K562 (cell line): ENCODE measurements around the gene GPR42. TPM values are rescaled to one million over a fixed set of nuclear protein-coding genes. Genes with fewer than 3 reads are reported as not detected.
A peak's percentile ranks its signal among the peaks of the same experiment; 100 is the strongest.

Source experiments
- ATAC-seq: fragments of 200-7000 bp; cut with Tn5 transposase; 3 replicates; pipeline ENCODE4 v1.9.1; 2020; ENCODE audit warnings: moderate library complexity
- BruUV-seq: library from RNA; stranded (reverse); fragments of 400-500 nt; replicated peaks from 2 replicates; lab custom pipeline; 2021; lab: Mats Ljungman, UMichigan
- CTCF ChIA-PET: fragments of 300-600 bp; formaldehyde crosslinking; extraction: SDS; loops from one replicate; lab custom pipeline; 2021; ENCODE audit warnings: low intra/inter-chr PET ratio; lab: Yijun Ruan, JAX
- POLR2A ChIA-PET: fragments of 300-600, 350-650 bp; sonication (Branson Sonifier 250); formaldehyde crosslinking; extraction: SDS; loops from one replicate; lab custom pipeline; 2021; ENCODE audit warnings: antibody characterized with exemption, inconsistent platforms; lab: Yijun Ruan, JAX
- DNase-seq, 4 experiments: peaks; one replicate each; pipeline versions ENCODE4 v3.0.0 to v3.0.0-alpha.2; 2011 to 2018; ENCODE audit warnings: low spot score in 3 of 4, mixed read lengths in 3 of 4; ENCODE audit errors: extremely low read depth in 1 of 4
- FAIRE-seq: peaks from 2 replicates; lab custom pipeline; 2011; peaks lifted over from hg19 to GRCh38; lab: Jason Lieb, UNC
- H2AFZ ChIP-seq: 2 replicates; pipeline ENCODE4 v1.6.0; 2011; ENCODE audit warnings: low read depth, low read length, control low read depth, inconsistent platforms
- H3K27ac ChIP-seq: fragments of 200-600 bp; 3 replicates; pipeline ENCODE4 v1.8.0; 2011; ENCODE audit warnings: low read depth, mild to moderate bottlenecking, control low read depth, inconsistent platforms, low read length, moderate library complexity, mixed read lengths; ENCODE audit errors: extremely low read depth
- H3K27me3 ChIP-seq, 2 experiments: fragments of 300-600 bp in 1 of 2; 2 replicates in 1 of 2; 3 replicates in 1 of 2; pipeline versions ENCODE4 v1.6.0 to v1.8.0; 2011; ENCODE audit warnings: inconsistent platforms in 2 of 2, low read length in 2 of 2, mild to moderate bottlenecking in 1 of 2, mixed read lengths in 1 of 2, moderate library complexity in 1 of 2; ENCODE audit not compliant: control insufficient read depth in 2 of 2, insufficient read depth in 2 of 2
- H3K36me3 ChIP-seq: fragments of 300-600 bp; 3 replicates; pipeline ENCODE4 v1.8.0; 2011; ENCODE audit warnings: mild to moderate bottlenecking, low read length, inconsistent platforms; ENCODE audit not compliant: control insufficient read depth, insufficient read depth
- H3K4me1 ChIP-seq, 2 experiments: fragments of 200-600 bp in 1 of 2; replicated peaks in 1 of 2; 2 replicates in 1 of 2; 3 replicates in 1 of 2; pipeline versions ENCODE4 v1.5.1 to v1.8.0; 2011; ENCODE audit warnings: inconsistent platforms in 2 of 2, low read length in 2 of 2, mild to moderate bottlenecking in 1 of 2, mixed read lengths in 1 of 2, moderate library complexity in 1 of 2; ENCODE audit not compliant: control insufficient read depth in 2 of 2, insufficient read depth in 2 of 2
- H3K4me2 ChIP-seq: 2 replicates; pipeline ENCODE4 v1.6.1; 2011; ENCODE audit warnings: low read length, control low read depth, inconsistent platforms, mixed read lengths; ENCODE audit not compliant: insufficient read depth
- H3K4me3 ChIP-seq: fragments of 200-600 bp; sonication (generic), shearing (Covaris generic); 2 replicates; pipeline ENCODE4 v1.5.1; 2016; ENCODE audit warnings: control low read depth, inconsistent platforms
- H3K79me2 ChIP-seq: fragments of 200-600 bp; 3 replicates; pipeline ENCODE4 v1.8.0; 2011; ENCODE audit warnings: low read length, inconsistent platforms; ENCODE audit not compliant: control insufficient read depth, insufficient read depth
- H3K9ac ChIP-seq, 2 experiments: 2 replicates each; pipeline versions ENCODE4 v1.6.0 to v1.6.1; 2011; ENCODE audit warnings: low read depth in 2 of 2, low read length in 2 of 2, control low read depth in 1 of 2, inconsistent platforms in 1 of 2, mild to moderate bottlenecking in 1 of 2, mixed read lengths in 1 of 2; ENCODE audit not compliant: insufficient read depth in 1 of 2
- H3K9me1 ChIP-seq: one replicate; pipeline ENCODE4 v1.6.0; 2011; ENCODE audit warnings: inconsistent platforms, mild to moderate bottlenecking, low read length, moderate library complexity; ENCODE audit not compliant: control insufficient read depth, insufficient read depth
- H3K9me3 ChIP-seq: replicated peaks from 2 replicates; pipeline ENCODE4 v1.5.1; 2011; ENCODE audit warnings: low read depth, low read length, inconsistent platforms; ENCODE audit not compliant: control insufficient read depth, insufficient read depth
- H4K20me1 ChIP-seq: replicated peaks from 2 replicates; pipeline ENCODE4 v1.6.1; 2011; ENCODE audit warnings: low read length, inconsistent platforms, mixed read lengths; ENCODE audit not compliant: control insufficient read depth, insufficient read depth
- EZH2 ChIP-seq: IDR thresholded peaks from 2 replicates; pipeline ENCODE4 v1.6.1; 2012; ENCODE audit warnings: low read depth, mild to moderate bottlenecking, inconsistent platforms, low read length, borderline replicate concordance
- ILF3 ChIP-seq: fragments of 450-650 bp; IDR thresholded peaks from 2 replicates; pipeline ENCODE4 v1.6.1; 2018; ENCODE audit warnings: antibody characterized with exemption, mild to moderate bottlenecking, moderate library complexity, borderline replicate concordance
- KDM5B ChIP-seq: fragments of 200-600 bp; sonication (generic); IDR thresholded peaks from 2 replicates; pipeline ENCODE4 v1.6.1; 2012; ENCODE audit warnings: low read depth, mild to moderate bottlenecking, moderate library complexity, low read length, control low read depth, inconsistent platforms; ENCODE audit not compliant: insufficient replicate concordance
- SMARCA4 ChIP-seq: fragments of 450-650 bp; IDR thresholded peaks from 2 replicates; pipeline ENCODE4 v1.6.1; 2016
- SP2 ChIP-seq: IDR thresholded peaks from 2 replicates; pipeline ENCODE4 v1.6.1; 2011; ENCODE audit warnings: mild to moderate bottlenecking, low read depth, low read length, moderate library complexity; ENCODE audit not compliant: poor library complexity, severe bottlenecking; ENCODE audit errors: extremely low read depth
- U2AF1 ChIP-seq: fragments of 200-400 bp; formaldehyde crosslinking; optimal IDR thresholded peaks from 2 replicates; pipeline ENCODE3; 2017; ENCODE audit warnings: mild to moderate bottlenecking, low read depth, low read length, moderate library complexity
- USF1 ChIP-seq: sonication (generic); formaldehyde crosslinking; IDR thresholded peaks from 2 replicates; pipeline ENCODE4 v1.9.0; 2022; ENCODE audit warnings: mild to moderate bottlenecking, missing genetic modification reagents
- ZBTB1 ChIP-seq: sonication (generic); formaldehyde crosslinking; IDR thresholded peaks from 2 replicates; pipeline ENCODE4 v1.8.1; 2023; ENCODE audit warnings: missing genetic modification reagents, low read depth, mild to moderate bottlenecking, borderline replicate concordance
- ZNF253 ChIP-seq: fragments of 250-450 bp; sonication (Bioruptor Pico); conservative IDR thresholded peaks from 2 replicates; pipeline ENCODE4 v1.6.1; 2021; ENCODE audit warnings: mild to moderate bottlenecking
- WGBS: fragments of 100-300 bp; shearing (Covaris generic); methylation state at CpG from one replicate; pipeline ENCODE4 v1.1.6; 2016; ENCODE audit warnings: low coverage, mixed read lengths; ENCODE audit not compliant: insufficient coverage; ENCODE audit errors: missing lambda C conversion rate; 5-methylcytosine and 5-hydroxymethylcytosine counted together
- in situ Hi-C: fragments of 300-500 bp; cut with MboI; formaldehyde crosslinking; loops from 4 replicates; pipeline ENCODE4 v1.15.0; 2018; ENCODE audit warnings: inconsistent platforms, mixed read lengths
- intact Hi-C: fragments of 100-400 bp; cut with micrococcal nuclease; formaldehyde crosslinking; loops from 2 replicates; pipeline ENCODE4 v1.14.2; 2022
- microRNA-seq: library from miRNA; unstranded; fragments of <30 nt; microRNA quantifications from one replicate; pipeline ENCODE4, GENCODE V29; 2018; ENCODE audit warnings: borderline microRNAs expressed
- polyA plus RNA-seq, 8 experiments: library from polyadenylated mRNA; depleted of rRNA in 4 of 8; stranded (reverse) in 5 of 8; unstranded in 3 of 8; fragments of >200 nt; fragmentation: Nextera tagmentation in 2 of 8; fragmentation: Illumina TruSeq in 1 of 8; extraction: Ambion mirVana in 2 of 8; extraction: Trizol in 1 of 8; gene quantifications; 2 replicates each; pipeline versions ENCODE4 v1.2.1 to v1.2.3, GENCODE V29; 2011 to 2014; ENCODE audit warnings: inconsistent platforms in 1 of 8, missing spikeins in 1 of 8
- small RNA-seq: library from RNA; depleted of rRNA; stranded (forward); fragments of <200 nt; gene quantifications from one replicate; pipeline ENCODE3, GENCODE V24; 2014
- total RNA-seq, 7 experiments: library from RNA; depleted of rRNA in 6 of 7; stranded (reverse); fragments of >200 nt in 6 of 7; fragmentation: Illumina TruSeq in 2 of 7; extraction: Trizol in 2 of 7; gene quantifications; 2 replicates each; pipeline versions ENCODE4 v1.2.1 to v1.2.3, GENCODE V29; 2011 to 2021; ENCODE audit warnings: low replicate concordance in 1 of 7

Gene GPR42
- total and polyA plus RNA-seq, 9 of the 15 experiments (the other 6 are each of a cell fraction or from before 2014, with no cell fraction given), result not detected

- TF ChIP-seq ILF3 (no peak), SMARCA4 (no peak)
- TF ChIP-seq, all 486 proteins: peak for 0
Measured at GRCh38 chr19:35419805-35420204, 48.9 kb downstream of the GPR42 start (continued).

GRCh38 chr19:35421362-35421761, 50.5 kb downstream of the GPR42 start:
- Histone ChIP-seq H2AFZ (no peak overlapping the region), H3K36me3 (no peaks in the 10 kb centered on the region), H3K79me2 (no peaks in the 10 kb centered on the region), H3K27ac (no peak overlapping the region), H3K9me3 (no peaks in the 10 kb centered on the region), H3K9me1 (no peaks in the 10 kb centered on the region), H3K4me3 (no peak overlapping the region), H3K27me3 (peaks cover 44 to 65% of the 10 kb centered on the region in 2 experiments; a peak in 4 of 5 replicates), H4K20me1 (0 out of 2 replicates have a peak, but pooled peaks cover 4% of the 10 kb centered on the region), H3K9ac (no peak overlapping the region), H3K4me2 (no peak overlapping the region), H3K4me1 (peaks cover 0 to 7% of the 10 kb centered on the region in 2 experiments; a peak in 2 of 5 replicates)
- BruUV-seq, result no TSS peak
- CTCF ChIA-PET, result no interaction called here
- FAIRE-seq, result no peak
- in situ Hi-C loops, result no loop called here
- no peak for ATAC-seq
- intact Hi-C loops, result no loop called here
- 6% methylated on average over 11 of the region's 11 CpGs for WGBS
- DNase-seq, result no peak
- TF ChIP-seq KDM5B (no peak), EZH2 (peak; percentile 63; the same call in 1 of the 2 replicates), ZBTB1 (no peak), USF1 (CRISPR knock-in tag) (no peak), ZNF253 (CRISPR knock-in tag) (no peak), SP2 (no peak), U2AF1 (no peak)
- POLR2A ChIA-PET, result interaction anchor here (0.6 to 2.1 kb wide), 3 partner anchors 9 to 12 kb away, joined by 3 to 7 read pairs (median 3); no protein-coding TSS in a partner anchor

Small RNA genes lying within 50 kb of the gene (microRNA-seq; reads per million reads assigned to microRNA genes)
- not detected for gene MIR5196

Small RNA genes lying within 50 kb of the gene (small RNA-seq; reads per million reads assigned to genes)
- gene RN7SL491P, result not detected

Other genes starting within 250 kb of the GPR42 start
Only the 7 nearest of the 21 such genes appear.
- 79.6 and 92.0 TPM in 2 replicates for gene USF2, start 102.1 kb upstream of the GPR42 start, total RNA-seq (2014; rRNA removed)
- 27.8 and 31.1 TPM in 2 replicates for gene USF2, start 102.1 kb upstream of the GPR42 start, total RNA-seq (2014; rRNA removed; fragmentation: Illumina TruSeq; extraction: Trizol)
- 41.3 and 44.8 TPM in 2 replicates for gene USF2, start 102.1 kb upstream of the GPR42 start, total RNA-seq (2015; rRNA removed; fragmentation: Illumina TruSeq; extraction: Trizol)
- gene USF2, start 102.1 kb upstream of the GPR42 start, total RNA-seq (2021), result 79.6 and 85.1 TPM in 2 replicates
- gene USF2, start 102.1 kb upstream of the GPR42 start, polyA plus RNA-seq (2011; rRNA removed), result 62.5 and 69.2 TPM in 2 replicates
- 57.2 and 58.4 TPM in 2 replicates for gene USF2, start 102.1 kb upstream of the GPR42 start, polyA plus RNA-seq (2014; fragmentation: Illumina TruSeq; extraction: Trizol)
- gene USF2, start 102.1 kb upstream of the GPR42 start, polyA plus RNA-seq (2014; fragmentation: Nextera tagmentation; extraction: Ambion mirVana), result under 1 TPM; 0.27 to 0.34 TPM
- gene USF2, start 102.1 kb upstream of the GPR42 start, polyA plus RNA-seq (2014; rRNA removed), result 78.0 and 93.7 TPM in 2 replicates
- gene HAMP, start 88.5 kb upstream of the GPR42 start, total RNA-seq (2014; rRNA removed), result not detected in 2 replicates
- 0.29 TPM in 1 of 2 replicates, not detected in the other for gene HAMP, start 88.5 kb upstream of the GPR42 start, total RNA-seq (2014; rRNA removed; fragmentation: Illumina TruSeq; extraction: Trizol)
- gene HAMP, start 88.5 kb upstream of the GPR42 start, total RNA-seq (2015; rRNA removed; fragmentation: Illumina TruSeq; extraction: Trizol), result 0.57 TPM in 1 of 2 replicates, not detected in the other
- gene HAMP, start 88.5 kb upstream of the GPR42 start, total RNA-seq (2021), result 0.29 TPM in 2 replicates
- gene HAMP, start 88.5 kb upstream of the GPR42 start, polyA plus RNA-seq (2011; rRNA removed), result 0.26 and 0.39 TPM in 2 replicates
- 0.64 and 1.1 TPM in 2 replicates for gene HAMP, start 88.5 kb upstream of the GPR42 start, polyA plus RNA-seq (2014; fragmentation: Illumina TruSeq; extraction: Trizol)
- gene HAMP, start 88.5 kb upstream of the GPR42 start, polyA plus RNA-seq (2014; fragmentation: Nextera tagmentation; extraction: Ambion mirVana), result 1 to 10 TPM in 1 of 2 experiments, under 1 TPM in 1; 0.65 to 1.0 TPM
- gene HAMP, start 88.5 kb upstream of the GPR42 start, polyA plus RNA-seq (2014; rRNA removed), result 0.05 and 0.76 TPM in 2 replicates
- gene MAG, start 78.9 kb upstream of the GPR42 start, total RNA-seq (2014; rRNA removed), result 6.3 and 9.0 TPM in 2 replicates
- gene MAG, start 78.9 kb upstream of the GPR42 start, total RNA-seq (2014; rRNA removed; fragmentation: Illumina TruSeq; extraction: Trizol), result 0.67 and 1.1 TPM in 2 replicates
- 2.8 and 4.6 TPM in 2 replicates for gene MAG, start 78.9 kb upstream of the GPR42 start, total RNA-seq (2015; rRNA removed; fragmentation: Illumina TruSeq; extraction: Trizol)
- gene MAG, start 78.9 kb upstream of the GPR42 start, total RNA-seq (2021), result 6.4 and 7.7 TPM in 2 replicates
- 1.4 and 1.6 TPM in 2 replicates for gene MAG, start 78.9 kb upstream of the GPR42 start, polyA plus RNA-seq (2011; rRNA removed)
- 0.61 and 3.3 TPM in 2 replicates for gene MAG, start 78.9 kb upstream of the GPR42 start, polyA plus RNA-seq (2014; fragmentation: Illumina TruSeq; extraction: Trizol)
- under 1 TPM; 0.11 to 0.39 TPM for gene MAG, start 78.9 kb upstream of the GPR42 start, polyA plus RNA-seq (2014; fragmentation: Nextera tagmentation; extraction: Ambion mirVana)
- gene MAG, start 78.9 kb upstream of the GPR42 start, polyA plus RNA-seq (2014; rRNA removed), result 2.9 and 10.0 TPM in 2 replicates
- 5.0 and 5.3 TPM in 2 replicates for gene CD22, start 41.9 kb upstream of the GPR42 start, total RNA-seq (2014; rRNA removed)
- 2.3 and 2.4 TPM in 2 replicates for gene CD22, start 41.9 kb upstream of the GPR42 start, total RNA-seq (2014; rRNA removed; fragmentation: Illumina TruSeq; extraction: Trizol)
- 1.7 and 2.1 TPM in 2 replicates for gene CD22, start 41.9 kb upstream of the GPR42 start, total RNA-seq (2015; rRNA removed; fragmentation: Illumina TruSeq; extraction: Trizol)
- gene CD22, start 41.9 kb upstream of the GPR42 start, total RNA-seq (2021), result 3.5 and 5.9 TPM in 2 replicates
- gene CD22, start 41.9 kb upstream of the GPR42 start, polyA plus RNA-seq (2011; rRNA removed), result 2.4 and 4.2 TPM in 2 replicates
- gene CD22, start 41.9 kb upstream of the GPR42 start, polyA plus RNA-seq (2014; fragmentation: Illumina TruSeq; extraction: Trizol), result 3.7 and 4.1 TPM in 2 replicates
- under 1 TPM; 0.29 to 0.84 TPM for gene CD22, start 41.9 kb upstream of the GPR42 start, polyA plus RNA-seq (2014; fragmentation: Nextera tagmentation; extraction: Ambion mirVana)
- 4.1 and 6.2 TPM in 2 replicates for gene CD22, start 41.9 kb upstream of the GPR42 start, polyA plus RNA-seq (2014; rRNA removed)
- gene FFAR1, start 23.2 kb upstream of the GPR42 start, total RNA-seq (2014; rRNA removed), result not detected in 2 replicates
- not detected in 2 replicates for gene FFAR1, start 23.2 kb upstream of the GPR42 start, total RNA-seq (2014; rRNA removed; fragmentation: Illumina TruSeq; extraction: Trizol)
- gene FFAR1, start 23.2 kb upstream of the GPR42 start, total RNA-seq (2015; rRNA removed; fragmentation: Illumina TruSeq; extraction: Trizol), result not detected in 2 replicates
- gene FFAR1, start 23.2 kb upstream of the GPR42 start, total RNA-seq (2021), result not detected in 2 replicates
- not detected in 2 replicates for gene FFAR1, start 23.2 kb upstream of the GPR42 start, polyA plus RNA-seq (2011; rRNA removed)
- gene FFAR1, start 23.2 kb upstream of the GPR42 start, polyA plus RNA-seq (2014; fragmentation: Illumina TruSeq; extraction: Trizol), result not detected in 2 replicates
- gene FFAR1, start 23.2 kb upstream of the GPR42 start, polyA plus RNA-seq (2014; fragmentation: Nextera tagmentation; extraction: Ambion mirVana), result not detected
- gene FFAR1, start 23.2 kb upstream of the GPR42 start, polyA plus RNA-seq (2014; rRNA removed), result not detected in 2 replicates
- gene FFAR3, start 12.6 kb upstream of the GPR42 start, total RNA-seq (2014; rRNA removed), result not detected in 2 replicates
- not detected in 2 replicates for gene FFAR3, start 12.6 kb upstream of the GPR42 start, total RNA-seq (2014; rRNA removed; fragmentation: Illumina TruSeq; extraction: Trizol)
- not detected in 2 replicates for gene FFAR3, start 12.6 kb upstream of the GPR42 start, total RNA-seq (2015; rRNA removed; fragmentation: Illumina TruSeq; extraction: Trizol)
- gene FFAR3, start 12.6 kb upstream of the GPR42 start, total RNA-seq (2021), result not detected in 2 replicates
- not detected in 2 replicates for gene FFAR3, start 12.6 kb upstream of the GPR42 start, polyA plus RNA-seq (2011; rRNA removed)
- gene FFAR3, start 12.6 kb upstream of the GPR42 start, polyA plus RNA-seq (2014; fragmentation: Illumina TruSeq; extraction: Trizol), result not detected in 2 replicates
- not detected for gene FFAR3, start 12.6 kb upstream of the GPR42 start, polyA plus RNA-seq (2014; fragmentation: Nextera tagmentation; extraction: Ambion mirVana)
- not detected in 2 replicates for gene FFAR3, start 12.6 kb upstream of the GPR42 start, polyA plus RNA-seq (2014; rRNA removed)
- not detected in 2 replicates for gene FFAR2, start 77.2 kb downstream of the GPR42 start, total RNA-seq (2014; rRNA removed)
- not detected in 2 replicates for gene FFAR2, start 77.2 kb downstream of the GPR42 start, total RNA-seq (2014; rRNA removed; fragmentation: Illumina TruSeq; extraction: Trizol)
- not detected in 2 replicates for gene FFAR2, start 77.2 kb downstream of the GPR42 start, total RNA-seq (2015; rRNA removed; fragmentation: Illumina TruSeq; extraction: Trizol)
- not detected in 2 replicates for gene FFAR2, start 77.2 kb downstream of the GPR42 start, total RNA-seq (2021)
- gene FFAR2, start 77.2 kb downstream of the GPR42 start, polyA plus RNA-seq (2011; rRNA removed), result not detected in 2 replicates
- gene FFAR2, start 77.2 kb downstream of the GPR42 start, polyA plus RNA-seq (2014; fragmentation: Illumina TruSeq; extraction: Trizol), result not detected in 2 replicates
- gene FFAR2, start 77.2 kb downstream of the GPR42 start, polyA plus RNA-seq (2014; fragmentation: Nextera tagmentation; extraction: Ambion mirVana), result not detected
- not detected in 2 replicates for gene FFAR2, start 77.2 kb downstream of the GPR42 start, polyA plus RNA-seq (2014; rRNA removed)